NCI-H526 treated with DMSO at 0.1 percent for 48 hours (cell line): ENCODE results near the gene PSMC3.

Experiments used
- DNase-seq: peaks from one replicate; lab custom pipeline; 2025; lab: John Stamatoyannopoulos, UW

Gene PSMC3

DNA sequence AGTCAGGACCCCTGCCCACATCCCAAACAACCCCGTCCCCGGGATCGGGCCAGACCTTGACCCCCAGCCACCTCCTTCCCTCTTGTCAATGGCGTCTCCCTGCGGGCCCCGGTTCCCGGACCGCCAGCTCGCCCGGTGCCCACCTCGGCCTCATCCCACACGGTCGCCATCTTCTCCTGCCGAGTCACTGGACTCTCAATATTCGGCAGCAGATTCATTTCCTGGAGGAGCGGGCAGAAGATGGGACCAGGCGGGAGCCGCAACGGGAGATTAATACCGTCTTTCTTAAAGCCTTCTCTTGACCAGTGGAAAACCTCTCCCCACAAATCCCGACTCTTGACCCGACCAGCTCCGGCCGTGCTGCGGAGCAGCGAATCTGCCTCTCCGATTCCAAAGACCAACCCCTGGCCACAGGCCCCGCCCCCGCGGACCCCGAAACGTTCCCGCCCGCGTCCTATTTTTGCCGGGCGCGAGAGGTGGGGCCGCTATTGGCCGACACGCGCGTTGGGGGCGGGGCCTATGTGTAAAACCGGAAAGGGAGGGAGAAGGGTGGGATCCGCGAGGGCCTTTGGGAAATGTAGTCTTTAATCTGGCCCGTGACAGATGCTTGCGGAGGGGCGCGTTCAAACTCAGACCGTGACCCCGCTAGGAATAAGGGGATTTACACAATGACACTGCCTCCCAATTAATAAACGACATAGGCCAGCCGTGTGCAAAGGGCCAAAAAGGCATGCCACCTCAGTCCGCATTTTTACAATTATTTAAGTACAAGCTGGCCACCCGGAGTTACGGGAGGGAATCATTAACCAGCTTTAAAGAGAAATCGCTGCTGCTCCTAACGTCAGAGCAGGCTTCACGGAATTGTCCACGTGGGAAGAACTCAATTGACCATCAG lies at the start of gene PSMC3:
Gene PSMC3, minus strand, starts transcription at position 378 of the 895 bp plus-strand sequence. Its CDS starts 160 bp downstream, at position 218.
- peak; percentile 96 for DNase-seq

DNA sequence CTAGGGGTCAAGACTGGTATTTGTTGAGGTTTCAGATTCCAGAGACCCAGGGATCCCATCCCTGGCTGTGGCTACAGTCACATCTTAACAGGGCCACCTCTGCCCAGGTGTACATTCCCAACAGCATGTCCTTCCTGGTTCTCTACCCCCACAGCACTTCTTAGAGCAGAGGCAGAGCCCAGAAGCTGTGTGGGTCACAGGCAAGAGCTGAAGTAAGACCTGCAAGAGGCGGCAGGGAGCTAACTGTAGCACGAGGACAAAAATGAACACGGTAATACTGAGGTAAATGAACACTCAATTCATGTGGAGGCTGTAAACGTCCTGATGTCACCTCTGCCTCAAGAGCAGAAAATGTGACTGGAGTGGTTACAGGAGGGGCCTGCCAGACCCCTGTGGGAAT lies 44.4 kb upstream of the PSMC3 start:
- DNase-seq = no peak

DNA sequence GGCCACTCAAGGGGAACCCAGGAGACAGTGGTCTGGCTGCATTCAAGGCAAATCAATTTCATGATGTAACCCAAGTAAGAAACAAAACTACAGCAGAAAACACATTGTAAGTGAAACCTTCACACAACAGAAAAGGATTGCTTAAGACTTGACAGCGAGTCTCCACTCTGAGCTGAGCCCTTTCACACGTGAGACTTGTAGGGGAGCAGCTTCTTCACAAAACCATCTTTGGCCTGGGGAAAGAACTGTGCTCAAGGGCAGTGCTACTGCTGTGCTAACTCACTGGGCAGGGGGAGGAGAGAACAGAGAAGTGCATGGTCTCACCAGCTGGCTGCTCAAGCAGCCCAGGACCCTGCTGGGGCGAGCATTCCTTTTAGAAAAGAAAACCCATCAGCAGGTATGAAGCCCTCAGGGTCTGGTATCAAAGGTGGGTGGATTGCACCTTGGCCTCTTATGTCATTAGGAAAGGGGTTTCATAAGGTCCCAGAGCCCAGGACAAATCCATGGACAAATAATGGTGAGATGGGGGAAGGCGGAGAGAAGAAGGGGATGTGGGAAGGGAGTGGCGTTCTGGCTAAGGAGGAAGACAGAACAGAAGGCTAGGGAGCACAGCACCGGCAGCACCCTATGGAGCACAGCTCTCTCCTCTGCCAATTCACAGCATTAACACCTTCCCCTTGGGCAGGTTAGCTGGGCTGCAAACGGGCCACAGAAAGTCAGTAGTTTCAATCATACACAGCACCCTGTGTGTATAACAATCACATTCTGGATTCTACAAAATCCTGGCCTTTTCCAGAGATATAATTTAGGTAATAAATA lies 43.3 kb upstream of the PSMC3 start:
- no peak for DNase-seq

DNA sequence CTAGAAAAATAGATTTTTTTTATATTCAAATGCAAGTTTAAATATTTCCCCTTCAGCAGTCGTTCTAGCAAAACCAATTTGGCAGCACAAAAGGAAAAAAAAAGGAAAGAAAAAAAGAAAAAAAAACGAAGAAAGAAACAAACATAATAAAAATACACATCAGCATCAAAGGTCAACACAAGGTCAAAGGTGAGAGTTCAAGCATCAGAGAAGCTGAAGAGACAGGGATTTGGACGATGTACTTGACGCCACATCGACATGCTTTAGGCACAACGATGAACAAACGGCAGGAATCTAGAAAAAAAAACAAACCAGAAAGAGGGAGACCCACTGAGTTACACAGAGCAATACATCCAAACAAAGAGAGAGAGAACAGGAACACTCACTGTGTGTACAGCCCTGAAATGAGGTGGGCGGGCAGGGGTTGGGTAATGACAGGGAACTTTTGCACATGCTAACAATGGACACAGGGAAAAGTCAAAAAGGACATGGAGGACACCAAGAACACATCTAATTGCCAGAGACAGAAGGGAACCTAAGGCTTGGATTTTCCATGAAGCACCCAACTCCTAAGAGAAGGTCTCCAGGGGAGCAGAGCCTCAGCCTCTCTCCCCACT lies 42.5 kb upstream of the PSMC3 start:
- DNase-seq = no peak

DNA sequence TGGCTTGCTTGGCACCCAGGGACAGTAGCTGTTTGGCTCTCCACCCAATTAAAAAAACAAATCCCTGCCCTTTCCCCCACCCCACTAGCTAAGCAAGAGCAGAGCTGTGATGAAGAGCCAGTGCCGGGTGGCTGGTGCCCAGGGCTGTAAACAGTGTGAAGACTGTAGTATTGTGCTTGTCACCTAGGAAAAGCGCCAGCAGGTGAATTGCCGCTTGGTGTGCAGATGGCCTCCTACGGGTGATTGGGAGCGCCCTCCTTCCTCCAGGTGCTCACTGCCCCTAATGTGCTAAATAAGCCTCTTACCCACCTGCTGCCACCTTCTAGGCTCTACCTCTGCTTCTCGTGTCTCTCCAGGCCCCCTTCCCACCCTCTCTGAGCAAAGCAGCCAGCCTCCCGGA lies 41.1 kb upstream of the PSMC3 start:
- no peak for DNase-seq

DNA sequence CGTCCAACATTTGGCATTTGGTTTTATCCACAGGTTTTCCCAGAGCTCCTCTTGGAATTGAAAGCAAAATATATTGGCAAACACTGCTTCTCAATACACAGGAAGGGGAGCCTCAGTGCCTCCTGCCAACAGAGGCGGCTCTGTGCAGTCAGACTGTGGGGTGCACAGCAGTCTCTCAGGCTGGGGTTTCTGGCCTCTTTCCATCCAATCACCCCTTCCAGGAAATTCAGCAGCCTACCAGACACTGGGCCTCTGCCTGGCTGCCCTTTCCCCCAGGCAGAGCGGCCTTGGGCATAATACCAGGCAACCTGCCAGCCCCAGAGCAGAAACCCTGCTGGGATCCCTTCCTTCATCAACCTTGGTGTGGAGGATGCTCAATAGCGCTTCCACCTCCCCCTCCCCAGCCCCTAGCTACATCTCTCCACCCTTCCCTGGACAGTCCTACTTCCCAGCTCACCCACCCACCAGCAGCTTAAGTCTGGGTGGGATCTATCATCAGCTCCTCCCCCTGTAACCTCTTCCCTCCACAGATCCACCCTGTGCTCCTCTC lies 40.5 kb upstream of the PSMC3 start:
- no peak for DNase-seq

DNA sequence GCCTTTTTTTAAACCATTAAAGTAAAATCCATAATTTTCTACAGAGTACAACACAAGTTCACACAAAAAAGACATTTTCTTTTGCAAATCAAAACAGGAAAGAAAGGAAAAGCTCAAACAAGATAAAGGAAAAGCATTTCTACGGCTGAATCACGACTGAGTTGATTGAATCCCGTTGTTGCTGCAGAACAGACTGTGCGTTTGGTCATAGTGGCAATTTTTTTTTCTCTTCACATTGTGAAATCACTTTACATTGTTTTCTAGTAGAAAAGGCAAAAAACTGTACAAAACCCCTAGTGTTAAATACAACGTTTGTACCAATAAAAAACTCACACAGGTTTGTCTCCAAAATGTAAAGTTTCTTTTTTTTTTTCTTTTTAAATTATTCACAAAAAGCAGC lies 40.0 kb upstream of the PSMC3 start:
- no peak for DNase-seq

DNA sequence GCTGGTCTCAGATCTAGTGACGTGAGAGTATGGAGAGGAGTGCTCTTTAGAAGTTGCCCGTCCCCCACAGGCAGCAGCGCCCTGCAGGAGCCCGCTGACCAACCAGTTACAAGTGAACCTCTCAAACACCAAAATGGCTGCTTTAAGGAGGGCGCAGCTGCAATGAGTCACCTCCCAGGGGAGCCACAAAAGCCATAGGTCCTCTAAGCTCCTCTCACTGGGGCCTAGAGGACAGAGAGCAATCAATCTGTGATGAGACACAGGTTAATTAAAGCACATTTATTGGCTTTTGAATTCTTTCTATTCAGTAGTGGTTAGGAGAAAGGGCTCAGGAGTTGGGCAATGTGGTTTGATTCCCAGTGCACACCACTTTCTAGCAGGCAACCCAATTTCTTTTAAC lies 38.2 kb upstream of the PSMC3 start:
- no peak for DNase-seq

DNA sequence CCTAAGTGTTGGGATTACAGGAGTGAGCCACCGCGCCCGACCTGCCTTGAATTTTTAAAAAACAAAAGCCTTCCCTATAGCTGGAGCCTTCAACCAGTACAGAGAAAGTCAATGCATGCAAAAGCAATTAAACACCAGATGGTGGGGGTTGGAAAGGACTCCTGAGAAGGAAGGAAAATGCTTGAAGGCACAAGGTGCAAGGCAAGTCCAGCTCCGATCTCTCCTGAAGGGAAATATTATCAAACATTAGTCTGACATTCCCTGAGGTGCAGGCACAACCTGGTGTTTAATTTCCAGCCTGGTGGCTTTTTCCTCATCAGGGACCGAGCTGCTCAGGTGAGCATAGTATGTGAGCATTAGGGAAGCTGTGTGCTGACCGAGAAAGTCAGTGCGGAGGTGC lies 35.6 kb upstream of the PSMC3 start:
- DNase-seq = no peak

DNA sequence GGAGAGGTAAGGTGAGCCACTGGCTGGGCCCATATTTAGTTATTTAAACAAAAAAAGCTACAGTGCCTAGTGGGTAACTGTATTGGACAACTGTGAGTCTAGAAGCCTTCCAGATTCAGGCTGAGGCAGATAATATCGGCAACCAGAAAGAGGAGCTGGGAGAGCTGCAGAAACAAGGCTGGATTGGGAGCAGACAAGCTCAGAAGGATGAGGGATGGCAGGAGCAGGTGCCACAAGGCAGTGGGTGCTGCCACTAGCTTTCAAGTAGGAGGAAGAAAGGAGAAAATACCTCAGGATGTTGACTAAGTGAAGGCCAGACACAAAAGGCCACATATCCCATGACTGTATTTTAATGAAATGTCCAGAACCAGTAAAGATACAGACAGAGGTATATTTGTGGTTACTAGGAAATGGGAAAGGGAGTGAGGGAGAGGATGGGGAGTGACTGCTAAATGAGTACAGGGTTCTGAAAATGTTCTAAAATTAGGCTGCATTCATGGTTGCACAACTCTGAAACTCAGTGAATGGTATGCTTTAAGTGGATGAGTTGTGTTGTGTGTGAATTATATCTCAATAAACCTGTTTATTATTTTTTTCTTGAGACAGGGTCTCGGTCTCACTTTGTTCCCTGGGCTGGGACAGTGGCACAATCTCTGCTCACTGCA lies 34.5 kb upstream of the PSMC3 start:
- DNase-seq = no peak

DNA sequence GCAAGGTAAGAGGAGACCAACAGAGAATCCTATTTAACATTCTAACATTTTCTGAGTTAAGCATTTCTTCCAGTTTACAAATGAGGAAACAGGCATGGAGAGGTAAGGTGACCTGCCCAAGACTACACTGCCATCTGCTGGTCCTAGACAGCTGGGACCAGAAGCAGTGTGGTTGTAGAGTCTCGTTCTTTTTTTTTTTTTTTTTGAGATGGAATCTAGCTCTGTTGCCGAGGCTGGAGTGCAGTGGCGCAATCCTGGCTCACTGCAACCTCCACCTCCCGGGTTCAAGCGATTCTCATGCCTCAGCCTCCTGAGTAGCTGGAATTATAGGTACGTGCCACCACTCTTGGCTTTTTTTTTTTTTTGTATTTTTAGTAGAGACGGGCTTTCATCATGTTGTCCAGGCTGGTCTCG lies 28.0 kb upstream of the PSMC3 start:
- DNase-seq = peak; percentile 69

DNA sequence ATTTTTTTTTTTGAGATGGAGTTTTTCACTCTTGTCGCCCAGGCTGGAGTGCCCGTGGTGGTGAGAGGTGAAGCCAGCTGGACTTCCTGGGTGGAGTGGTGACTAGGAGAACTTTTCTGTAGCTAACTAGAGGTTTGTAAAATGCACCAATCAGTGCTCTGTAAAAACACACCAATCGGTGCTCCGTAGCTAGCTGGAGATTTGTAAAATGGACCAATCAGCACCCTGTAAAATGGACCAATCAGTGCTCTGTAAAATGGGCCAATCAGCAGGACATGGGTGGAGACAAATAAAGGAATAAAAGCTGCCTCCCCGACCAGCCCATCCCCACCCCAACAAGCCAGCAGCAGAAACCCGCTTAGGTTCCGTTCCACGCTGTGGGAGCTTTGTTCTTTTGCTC lies 27.1 kb upstream of the PSMC3 start:
- no peak for DNase-seq

DNA sequence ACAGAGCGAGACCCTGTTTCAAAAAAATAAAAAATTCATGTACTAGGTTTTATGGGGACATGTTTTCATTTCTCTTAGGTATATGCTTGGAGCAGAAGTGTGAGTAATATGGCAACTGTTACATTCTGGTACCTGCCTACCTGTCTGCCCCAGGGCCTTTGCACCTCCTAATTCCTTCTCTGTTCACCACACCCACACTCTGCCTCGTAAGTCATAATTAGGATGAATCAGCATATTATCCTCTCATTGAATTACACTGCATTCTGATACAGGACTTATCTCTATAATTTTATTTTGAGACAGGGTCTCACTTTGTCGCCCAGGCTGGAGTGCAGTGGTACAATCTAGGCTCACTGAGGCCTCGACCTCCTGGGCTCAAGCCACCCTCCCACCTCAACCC lies 25.8 kb upstream of the PSMC3 start:
- no peak for DNase-seq

DNA sequence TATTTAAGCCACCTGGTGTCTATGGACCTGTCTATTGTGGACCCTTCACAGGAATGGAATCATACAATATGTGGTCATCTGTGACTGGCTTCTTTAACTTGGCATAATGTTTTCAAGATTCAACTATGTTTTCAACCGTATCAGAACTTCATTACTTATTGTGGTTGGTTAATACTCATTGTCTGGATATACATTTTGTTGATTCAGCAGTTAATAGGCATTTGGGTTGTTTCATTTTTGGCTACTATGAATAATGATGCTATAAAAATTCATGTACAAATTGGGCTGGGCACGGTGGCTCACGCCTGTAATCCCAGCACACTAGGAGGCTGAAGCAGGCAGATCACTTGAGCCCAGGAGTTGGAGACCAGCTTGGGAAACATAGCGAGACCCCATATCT lies 25.2 kb upstream of the PSMC3 start:
- no peak for DNase-seq

DNA sequence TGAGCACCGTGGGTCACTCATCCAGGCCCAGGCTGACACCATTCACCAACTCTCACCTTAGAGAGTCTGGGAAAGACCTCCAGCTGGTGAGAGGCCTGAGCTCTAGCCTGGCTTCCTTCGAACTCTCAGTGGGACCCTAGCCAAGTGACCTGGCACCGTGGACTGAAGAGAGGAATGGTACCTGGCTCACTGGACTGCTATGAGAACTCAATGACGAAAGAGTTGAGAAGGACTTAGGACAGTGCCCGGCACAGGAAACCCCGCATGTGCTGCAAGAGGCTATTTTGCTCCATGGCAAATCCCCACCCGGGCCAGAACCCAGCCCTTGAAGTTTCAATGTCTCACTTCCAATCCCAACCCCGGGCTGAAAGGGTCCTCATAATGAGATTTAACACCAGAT lies 23.3 kb upstream of the PSMC3 start:
- DNase-seq = no peak

DNA sequence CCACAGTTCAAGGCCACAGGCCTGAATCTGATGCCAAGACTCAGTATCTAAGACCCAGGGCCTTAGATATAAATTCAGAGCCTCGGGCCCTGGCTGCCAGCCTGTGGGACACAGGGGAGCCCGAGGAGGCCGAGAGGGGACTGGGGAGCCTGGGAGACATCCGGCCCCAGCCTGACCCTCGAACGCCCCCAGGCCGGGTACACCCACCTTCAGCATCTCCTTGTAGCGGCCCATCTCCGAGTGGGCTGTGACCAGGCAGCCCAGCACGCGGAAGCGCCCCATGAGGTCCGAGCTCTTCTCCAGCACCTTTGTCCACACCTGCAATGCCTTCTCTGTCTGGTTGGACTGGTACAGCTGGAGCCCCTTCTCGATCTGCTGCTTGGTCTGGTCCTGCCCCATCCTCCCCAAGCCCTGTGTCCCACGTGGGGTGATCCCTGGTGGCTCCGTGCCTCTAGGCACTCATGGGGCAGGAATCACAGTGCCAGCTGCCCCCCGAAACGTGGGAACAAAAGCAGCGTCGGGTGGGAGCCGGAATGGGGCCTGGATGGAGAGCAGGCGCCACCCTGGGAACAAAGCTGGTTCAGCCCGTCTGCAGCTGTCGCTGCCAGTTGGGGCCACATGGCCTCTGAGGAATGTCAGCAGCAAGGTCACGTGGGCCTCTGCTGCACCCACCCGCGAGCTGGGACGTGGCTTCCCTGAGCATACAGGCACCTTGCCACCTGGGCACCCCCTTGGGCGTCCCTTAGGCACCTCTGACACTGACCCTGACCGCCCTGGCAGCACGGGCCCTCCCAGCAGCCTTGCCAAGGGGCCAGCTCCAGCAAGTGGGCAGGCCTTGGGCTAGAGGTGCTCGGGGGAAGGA lies 22.6 kb upstream of the PSMC3 start, which contains the start of gene RAPSN:
Gene RAPSN, minus strand, starts transcription at position 571 of the 862 bp plus-strand sequence. Its CDS starts 172 bp downstream, at position 399.
- no peak for DNase-seq

DNA sequence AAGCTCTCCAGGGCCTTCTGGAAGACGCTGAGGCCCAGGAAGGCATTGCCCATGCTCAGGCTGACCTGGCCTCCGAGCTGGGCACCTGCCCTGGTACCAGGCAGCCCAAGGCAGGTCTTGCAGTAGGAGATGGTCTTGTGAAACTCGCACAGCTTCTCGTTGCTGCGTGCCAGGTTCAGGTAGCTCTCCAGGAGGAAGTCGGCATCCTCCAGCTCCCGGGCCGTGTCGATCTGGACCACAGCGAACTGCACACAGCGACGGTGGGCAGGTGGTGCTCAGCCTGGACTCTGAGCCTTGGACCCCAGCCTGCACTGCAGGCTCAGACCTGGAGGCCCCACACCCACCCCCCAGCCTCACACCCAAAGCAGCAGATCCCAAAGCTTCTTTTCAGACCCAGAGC lies 21.7 kb upstream of the PSMC3 start:
- DNase-seq = no peak

DNA sequence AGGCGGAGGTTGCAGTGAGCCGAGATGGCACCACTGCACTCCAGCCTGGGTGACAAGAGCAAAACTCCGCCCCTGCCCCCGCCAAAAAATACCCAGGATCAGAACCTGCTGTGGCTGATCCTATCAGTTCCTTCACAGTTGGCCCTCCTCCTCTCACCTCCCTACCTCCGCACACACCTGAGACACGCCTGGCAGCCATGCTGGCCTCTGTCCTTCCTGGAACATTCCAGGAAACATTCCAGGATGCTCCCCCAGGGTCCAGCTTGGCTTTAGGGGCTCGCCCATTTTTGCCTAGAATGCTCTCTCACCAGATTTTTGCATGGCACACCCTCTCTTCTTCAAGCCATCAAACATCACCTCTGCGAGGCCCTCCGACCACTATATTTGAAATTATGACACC lies 20.6 kb upstream of the PSMC3 start:
- DNase-seq = no peak

DNA sequence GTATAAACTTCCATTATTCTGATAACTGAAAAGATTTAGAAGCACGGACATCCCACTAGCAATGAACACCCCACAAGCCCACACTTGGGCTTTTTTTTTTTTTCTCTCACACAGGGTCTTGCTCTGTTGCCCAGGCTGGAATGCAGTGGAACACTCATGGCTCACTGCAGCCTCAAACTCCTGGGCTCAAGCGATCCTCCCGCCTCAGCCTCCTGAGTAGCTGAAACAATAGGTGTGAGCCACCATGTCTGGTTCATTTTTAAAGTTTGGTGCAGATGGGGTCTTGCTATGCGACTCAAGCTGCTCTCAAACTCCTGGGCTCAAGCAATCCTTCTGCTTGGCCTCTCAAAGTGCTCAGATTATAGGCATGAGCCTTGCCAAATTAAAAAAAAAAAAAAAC lies 19.6 kb upstream of the PSMC3 start:
- DNase-seq = no peak

DNA sequence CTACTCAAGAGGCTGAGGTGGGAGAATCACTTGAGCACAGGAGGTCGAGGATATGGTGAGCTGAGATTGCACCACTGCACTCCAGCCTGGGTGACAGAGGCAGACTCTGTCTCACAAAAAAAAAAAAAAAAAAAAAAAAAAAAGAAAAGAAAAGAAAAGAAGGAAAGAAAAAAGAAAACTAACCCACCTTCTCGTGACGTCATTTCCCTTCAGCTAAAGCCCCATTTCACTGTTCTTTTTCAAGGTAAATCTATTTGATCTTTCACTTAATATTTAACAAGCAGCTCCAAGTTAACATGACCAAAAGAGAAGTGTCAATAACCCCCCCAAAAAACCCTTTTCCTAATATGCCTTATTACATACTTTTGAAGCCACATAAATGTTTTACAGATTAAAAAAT lies 17.6 kb upstream of the PSMC3 start:
- no peak for DNase-seq
